Mesenchymal stem cell (in vitro differentiated cells and primary cell): ENCODE data around the gene KCNF1.
A peak's percentile ranks its signal among the peaks of the same experiment; 100 is the strongest.

Experiments
- DNase-seq: peaks from one replicate; pipeline ENCODE4 v3.0.0-alpha.2; 2013
- H2AFZ ChIP-seq: one replicate; pipeline ENCODE4 v1.6.1; 2013; ENCODE audit warnings: low read depth, mild to moderate bottlenecking, control low read depth, inconsistent platforms, low read length, moderate library complexity
- H2AK5ac ChIP-seq: 2 replicates; pipeline ENCODE4 v1.6.1; 2013; ENCODE audit warnings: low read length, moderate library complexity, mild to moderate bottlenecking, inconsistent platforms; ENCODE audit not compliant: severe bottlenecking
- H2BK120ac ChIP-seq: one replicate; pipeline ENCODE4 v1.6.1; 2013; ENCODE audit warnings: low read depth, mild to moderate bottlenecking, inconsistent platforms, low read length, moderate library complexity
- H2BK12ac ChIP-seq, 2 experiments: one replicate each; pipeline ENCODE4 v1.6.1; 2013; ENCODE audit warnings: inconsistent platforms in 2 of 2, low read length in 2 of 2, mild to moderate bottlenecking in 2 of 2, moderate library complexity in 2 of 2, control low read depth in 1 of 2
- H2BK15ac ChIP-seq: one replicate; pipeline ENCODE4 v1.6.1; 2013; ENCODE audit warnings: mild to moderate bottlenecking, low read depth, inconsistent platforms; ENCODE audit not compliant: poor library complexity, severe bottlenecking
- H2BK5ac ChIP-seq: 2 replicates; pipeline ENCODE4 v1.6.1; 2013; ENCODE audit warnings: low read depth, mild to moderate bottlenecking, low read length, control low read depth, inconsistent platforms; ENCODE audit not compliant: poor library complexity, severe bottlenecking
- H3K14ac ChIP-seq, 2 experiments: one replicate each; pipeline ENCODE4 v1.6.1; 2013; ENCODE audit warnings: inconsistent platforms in 2 of 2, low read length in 2 of 2, control low read depth in 1 of 2, mild to moderate bottlenecking in 1 of 2, moderate library complexity in 1 of 2
- H3K18ac ChIP-seq, 2 experiments: one replicate each; pipeline ENCODE4 v1.6.1; 2013; ENCODE audit warnings: inconsistent platforms in 2 of 2, low read length in 2 of 2, control low read depth in 1 of 2, low read depth in 1 of 2, mild to moderate bottlenecking in 1 of 2
- H3K23ac ChIP-seq, 2 experiments: one replicate each; pipeline ENCODE4 v1.6.1; 2013; ENCODE audit warnings: inconsistent platforms in 2 of 2, low read length in 2 of 2, mild to moderate bottlenecking in 2 of 2, moderate library complexity in 2 of 2, control low read depth in 1 of 2
- H3K27ac ChIP-seq: 2 replicates; pipeline ENCODE4 v1.5.1; 2013; ENCODE audit warnings: mild to moderate bottlenecking, moderate library complexity, low read length, control low read depth, inconsistent platforms; ENCODE audit not compliant: poor library complexity, severe bottlenecking
- H3K27me3 ChIP-seq, 2 experiments: 2 replicates each; pipeline versions ENCODE4 v1.6.1 to v1.7.0; 2013; ENCODE audit warnings: low read length in 2 of 2, mild to moderate bottlenecking in 2 of 2, moderate library complexity in 2 of 2, control low read depth in 1 of 2, inconsistent platforms in 1 of 2; ENCODE audit not compliant: control insufficient read depth in 1 of 2, insufficient read depth in 1 of 2
- H3K36me3 ChIP-seq, 2 experiments: 2 replicates each; pipeline versions ENCODE4 v1.6.1 to v1.7.0; 2013; ENCODE audit warnings: low read length in 2 of 2, control low read depth in 1 of 2, inconsistent platforms in 1 of 2, low read depth in 1 of 2, mild to moderate bottlenecking in 1 of 2; ENCODE audit not compliant: insufficient read depth in 2 of 2, control insufficient read depth in 1 of 2
- H3K4ac ChIP-seq, 2 experiments: one replicate each; pipeline ENCODE4 v1.6.1; 2013; ENCODE audit warnings: inconsistent platforms in 2 of 2, low read length in 2 of 2, mild to moderate bottlenecking in 2 of 2, moderate library complexity in 2 of 2, control low read depth in 1 of 2, low read depth in 1 of 2
- H3K4me1 ChIP-seq: 2 replicates; pipeline ENCODE4 v1.6.1; 2013; ENCODE audit warnings: low read depth, low read length, control low read depth; ENCODE audit not compliant: control insufficient read depth, insufficient read depth
- H3K4me2 ChIP-seq: 2 replicates; pipeline ENCODE4 v1.6.1; 2013; ENCODE audit warnings: low read length, mild to moderate bottlenecking, inconsistent platforms; ENCODE audit not compliant: poor library complexity, severe bottlenecking
- H3K4me3 ChIP-seq, 2 experiments: 2 replicates each; pipeline versions ENCODE4 v1.5.1 to v1.7.0; 2013; ENCODE audit warnings: low read length in 2 of 2, mild to moderate bottlenecking in 2 of 2, control low read depth in 1 of 2, low read depth in 1 of 2; ENCODE audit not compliant: insufficient read depth in 1 of 2
- H3K79me1 ChIP-seq: replicated peaks from 2 replicates; pipeline ENCODE4 v1.6.1; 2013; ENCODE audit warnings: mild to moderate bottlenecking, control low read depth, low read length, inconsistent platforms; ENCODE audit not compliant: poor library complexity, severe bottlenecking
- H3K9ac ChIP-seq: 2 replicates; pipeline ENCODE4 v1.7.0; 2013; ENCODE audit warnings: mild to moderate bottlenecking, low read length, moderate library complexity
- H3K9me3 ChIP-seq: 2 replicates; pipeline ENCODE4 v1.7.0; 2013; ENCODE audit warnings: mild to moderate bottlenecking, low read length; ENCODE audit not compliant: control insufficient read depth
- H4K8ac ChIP-seq: one replicate; pipeline ENCODE4 v1.6.1; 2013; ENCODE audit warnings: inconsistent platforms, mild to moderate bottlenecking, low read length, moderate library complexity
- H4K91ac ChIP-seq: one replicate; pipeline ENCODE4 v1.6.1; 2013; ENCODE audit warnings: mild to moderate bottlenecking, low read length, inconsistent platforms
- WGBS: methylation state at CpG from one replicate; pipeline ENCODE4 v1.1.7; 2013; ENCODE audit warnings: mixed read lengths; 5-methylcytosine and 5-hydroxymethylcytosine counted together

Gene KCNF1

GRCh38 chr2:10947446-10948187, 35.9 kb downstream of the KCNF1 start:
- H3K27ac ChIP-seq, result no peak overlapping the region
- no peak overlapping the region for H4K8ac ChIP-seq
- H3K9me3 ChIP-seq, result peaks cover 5% of the 10 kb centered on the region
- peak overlapping the region in 1 of 2 experiments; percentile 45 for H2BK12ac ChIP-seq
- no peak overlapping the region for H4K91ac ChIP-seq
- peak overlapping the region in 1 of 2 experiments; percentile 74 for H3K23ac ChIP-seq
- H3K79me1 ChIP-seq, result no peaks in the 10 kb centered on the region
- H2BK5ac ChIP-seq, result no peak overlapping the region
- WGBS, result 77% methylated on average over 9 of the region's 11 CpGs
- H3K27me3 ChIP-seq, result peaks cover 31 to 54% of the 10 kb centered on the region in 2 experiments
- peaks cover 10% of the 10 kb centered on the region for H3K4me1 ChIP-seq
- H3K4me2 ChIP-seq, result no peak overlapping the region
- peak overlapping the region in 1 of 2 experiments; percentile 50 for H3K18ac ChIP-seq
- no peak overlapping the region for H2AFZ ChIP-seq
- peak overlapping the region in 1 of 2 experiments; percentile 55 for H3K14ac ChIP-seq
- H2AK5ac ChIP-seq, result no peak overlapping the region
- no peaks in the 10 kb centered on the region for H3K36me3 ChIP-seq
- no peak overlapping the region for H2BK15ac ChIP-seq
- H3K9ac ChIP-seq, result no peak overlapping the region
- H3K4me3 ChIP-seq, result no peak overlapping the region
- no peak overlapping the region for H3K4ac ChIP-seq
- H2BK120ac ChIP-seq, result no peak overlapping the region
- DNase-seq, result no peak

- Histone ChIP-seq H2AFZ (no peak overlapping the region), H3K9me3 (peaks cover 5% of the 10 kb centered on the region), H3K27ac (no peak overlapping the region), H4K91ac (no peak overlapping the region), H3K27me3 (peaks cover 33 to 53% of the 10 kb centered on the region in 2 experiments), H3K18ac (no peak overlapping the region), H4K8ac (no peak overlapping the region), H2BK120ac (no peak overlapping the region), H2BK12ac (peak overlapping the region in 1 of 2 experiments; percentile 17), H3K4me2 (no peak overlapping the region), H3K4me1 (peaks cover 10% of the 10 kb centered on the region), H2AK5ac (no peak overlapping the region), H2BK5ac (no peak overlapping the region), H3K14ac (no peak overlapping the region), H3K23ac (no peak overlapping the region), H3K4me3 (no peak overlapping the region), H2BK15ac (no peak overlapping the region), H3K36me3 (no peaks in the 10 kb centered on the region), H3K4ac (no peak overlapping the region), H3K79me1 (no peaks in the 10 kb centered on the region), H3K9ac (no peak overlapping the region)
- DNase-seq, result no peak
- 87% methylated on average over 6 of the region's 7 CpGs for WGBS
Observed at GRCh38 chr2:10948188-10948564, 36.4 kb downstream of the KCNF1 start.

GRCh38 chr2:10948606-10949230, 37.0 kb downstream of the KCNF1 start:
- no peak overlapping the region for H3K4ac ChIP-seq
- H3K9ac ChIP-seq, result no peak overlapping the region
- H2AFZ ChIP-seq, result no peak overlapping the region
- no peak overlapping the region for H3K18ac ChIP-seq
- peaks cover 10% of the 10 kb centered on the region for H3K4me1 ChIP-seq
- peak overlapping the region in 1 of 2 experiments; percentile 17 for H2BK12ac ChIP-seq
- 92% methylated on average over 15 of the region's 15 CpGs for WGBS
- H3K27me3 ChIP-seq, result peaks cover 33 to 48% of the 10 kb centered on the region in 2 experiments
- H2BK15ac ChIP-seq, result no peak overlapping the region
- no peak overlapping the region for H2BK5ac ChIP-seq
- no peak overlapping the region for H3K4me2 ChIP-seq
- H3K27ac ChIP-seq, result no peak overlapping the region
- no peak overlapping the region for H3K23ac ChIP-seq
- H2AK5ac ChIP-seq, result no peak overlapping the region
- H2BK120ac ChIP-seq, result no peak overlapping the region
- H3K79me1 ChIP-seq, result no peaks in the 10 kb centered on the region
- no peak overlapping the region for H3K14ac ChIP-seq
- no peak for DNase-seq
- H3K4me3 ChIP-seq, result no peak overlapping the region
- H4K8ac ChIP-seq, result no peak overlapping the region
- H3K9me3 ChIP-seq, result peaks cover 5% of the 10 kb centered on the region
- H3K36me3 ChIP-seq, result no peaks in the 10 kb centered on the region
- no peak overlapping the region for H4K91ac ChIP-seq

GRCh38 chr2:10949835-10950234, 38.1 kb downstream of the KCNF1 start:
- Histone ChIP-seq H2BK120ac (no peak overlapping the region), H3K4ac (no peak overlapping the region), H3K18ac (no peak overlapping the region), H3K27me3 (peaks cover 24 to 37% of the 10 kb centered on the region in 2 experiments), H2BK5ac (no peak overlapping the region), H3K4me2 (no peak overlapping the region), H3K9ac (no peak overlapping the region), H2AK5ac (no peak overlapping the region), H3K36me3 (no peaks in the 10 kb centered on the region), H2BK15ac (no peak overlapping the region), H3K23ac (no peak overlapping the region), H3K79me1 (no peaks in the 10 kb centered on the region), H3K4me3 (no peak overlapping the region), H4K91ac (no peak overlapping the region), H3K9me3 (no peaks in the 10 kb centered on the region), H2BK12ac (no peak overlapping the region), H4K8ac (no peak overlapping the region), H3K14ac (peak overlapping the region in 1 of 2 experiments; percentile 7), H3K4me1 (peaks cover 12% of the 10 kb centered on the region), H3K27ac (no peak overlapping the region), H2AFZ (no peak overlapping the region)
- no peak for DNase-seq
- WGBS, result 82% methylated on average over 1 of the region's 1 CpG
